Transverse colon (tissue), 4 donors: ENCODE data around the gene TMEM63B.

Source experiments
- POLR2A ChIP-seq: fragments of 450-650 bp; IDR thresholded peaks from one replicate; pipeline ENCODE4 v1.6.1; 2016; ENCODE audit warnings: antibody characterized with exemption, mild to moderate bottlenecking, moderate library complexity
- POLR2AphosphoS5 ChIP-seq, 3 donors: sonication (generic); formaldehyde crosslinking; IDR thresholded peaks; one replicate each; pipeline ENCODE4 v1.6.1; 2016; ENCODE audit warnings: antibody characterized with exemption in 3 of 3
- TF ChIP-seq, protein P1 (sequence below), 5 experiments: fragments of 200-600 bp in 3 of 5; fragments of 450-650 bp in 2 of 5; sonication (generic) in 3 of 5; IDR thresholded peaks; 1 replicate in 2 of 5; 2 replicates in 3 of 5; pipeline ENCODE4 v1.5.1; 2016 to 2017; ENCODE audit warnings: antibody characterized with exemption in 5 of 5, inconsistent platforms in 3 of 5, mild to moderate bottlenecking in 2 of 5, moderate library complexity in 1 of 5

DNA sequence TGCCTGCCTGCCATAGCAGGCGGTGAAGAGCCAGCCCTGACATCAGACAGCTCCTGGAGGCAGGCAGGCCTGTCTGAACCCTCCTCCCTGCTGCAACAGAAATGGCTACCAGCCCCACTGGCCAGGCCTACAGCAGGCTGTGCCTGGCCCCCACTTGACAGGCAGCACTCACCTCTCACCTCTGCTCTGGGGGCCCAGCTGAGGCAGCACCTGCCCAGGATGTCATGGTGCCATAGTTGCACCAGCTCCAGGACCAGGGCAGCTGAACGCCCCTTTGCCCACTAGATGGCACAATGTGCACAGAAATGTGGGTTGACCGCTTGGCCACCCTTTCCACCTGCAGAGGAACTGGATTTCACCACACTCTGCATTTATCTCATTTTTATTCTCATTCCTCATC, 30.7 kb upstream of the TMEM63B start:
- TF ChIP-seq POLR2A: no peak
- TF ChIP-seq, protein P1, sequence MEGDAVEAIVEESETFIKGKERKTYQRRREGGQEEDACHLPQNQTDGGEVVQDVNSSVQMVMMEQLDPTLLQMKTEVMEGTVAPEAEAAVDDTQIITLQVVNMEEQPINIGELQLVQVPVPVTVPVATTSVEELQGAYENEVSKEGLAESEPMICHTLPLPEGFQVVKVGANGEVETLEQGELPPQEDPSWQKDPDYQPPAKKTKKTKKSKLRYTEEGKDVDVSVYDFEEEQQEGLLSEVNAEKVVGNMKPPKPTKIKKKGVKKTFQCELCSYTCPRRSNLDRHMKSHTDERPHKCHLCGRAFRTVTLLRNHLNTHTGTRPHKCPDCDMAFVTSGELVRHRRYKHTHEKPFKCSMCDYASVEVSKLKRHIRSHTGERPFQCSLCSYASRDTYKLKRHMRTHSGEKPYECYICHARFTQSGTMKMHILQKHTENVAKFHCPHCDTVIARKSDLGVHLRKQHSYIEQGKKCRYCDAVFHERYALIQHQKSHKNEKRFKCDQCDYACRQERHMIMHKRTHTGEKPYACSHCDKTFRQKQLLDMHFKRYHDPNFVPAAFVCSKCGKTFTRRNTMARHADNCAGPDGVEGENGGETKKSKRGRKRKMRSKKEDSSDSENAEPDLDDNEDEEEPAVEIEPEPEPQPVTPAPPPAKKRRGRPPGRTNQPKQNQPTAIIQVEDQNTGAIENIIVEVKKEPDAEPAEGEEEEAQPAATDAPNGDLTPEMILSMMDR (IDR thresholded peaks at IDR 0.05): peak; percentile 75 to 87 (median 84)
- TF ChIP-seq POLR2AphosphoS5 (IDR thresholded peaks at IDR 0.05): peak in 2 of 3 donors; percentile 16 to 26
